HCT116 (cell line): Measurements from ENCODE around the gene SLC10A7. TPM values are rescaled to one million over a fixed set of nuclear protein-coding genes. Genes with fewer than 3 reads are reported as not detected.

Source experiments
- ATAC-seq: fragments of 200-7000 bp; cut with Tn5 transposase; 2 replicates; pipeline ENCODE4 v1.9.1; 2020; ENCODE audit warnings: mild to moderate bottlenecking, moderate library complexity
- BruUV-seq: library from RNA; stranded (reverse); fragments of 400-500 nt; replicated peaks from 2 replicates; lab custom pipeline; 2021; lab: Mats Ljungman, UMichigan
- CTCF ChIA-PET: fragments of 300-600 bp; sonication (Branson Sonifier 250); formaldehyde crosslinking; loops from one replicate; lab custom pipeline; 2021; ENCODE audit warnings: antibody characterized with exemption; lab: Charles Lee
- POLR2A ChIA-PET: fragments of 300-600, 350-600 bp; sonication (Branson Sonifier 250); formaldehyde crosslinking; loops from one replicate; lab custom pipeline; 2021; ENCODE audit warnings: antibody characterized with exemption; lab: Charles Lee
- RAD21 ChIA-PET, 2 experiments: fragments of 300-600 bp; sonication (Branson Sonifier 250); formaldehyde crosslinking; loops; one replicate each; lab custom pipeline; 2023; ENCODE audit warnings: low total read pairs in 2 of 2; ENCODE audit not compliant: uncharacterized antibody in 2 of 2, unreplicated experiment in 2 of 2, low non-redundant PET in 1 of 2; lab: Charles Lee
- DNase-seq: peaks from one replicate; pipeline ENCODE4 v3.0.0-alpha.2; 2010; ENCODE audit warnings: low read depth, low spot score
- H2AFZ ChIP-seq: fragments of 200-600 bp; shearing (Covaris generic), sonication (generic); 2 replicates; pipeline ENCODE4 v1.6.1; 2017; ENCODE audit warnings: low read depth, mixed run types, mixed read lengths, antibody characterized with exemption, low read length; ENCODE audit not compliant: poor library complexity, severe bottlenecking
- H3K27ac ChIP-seq: 2 replicates; pipeline ENCODE4 v1.5.1; 2012; ENCODE audit warnings: low read depth, low read length
- H3K27me3 ChIP-seq: fragments of 200-600 bp; sonication (generic); 2 replicates; pipeline ENCODE4 v1.6.1; 2016; ENCODE audit warnings: mixed run types, low read length, mixed read lengths; ENCODE audit not compliant: insufficient read depth
- H3K36me3 ChIP-seq, 2 experiments: fragments of 200-500 bp in 1 of 2; fragments of 200-600 bp in 1 of 2; sonication (Bioruptor generic) in 1 of 2; sonication (generic) in 1 of 2; 2 replicates each; pipeline versions ENCODE4 v1.5.1 to v1.6.1; 2014 to 2016; ENCODE audit warnings: low read length in 2 of 2, inconsistent platforms in 1 of 2, mixed read lengths in 1 of 2, mixed run types in 1 of 2; ENCODE audit not compliant: insufficient read depth in 2 of 2, control insufficient read depth in 1 of 2
- H3K4me1 ChIP-seq, 2 experiments: fragments of 200-600 bp in 1 of 2; sonication (generic) in 1 of 2; 2 replicates each; pipeline versions ENCODE4 v1.5.1 to v1.6.1; 2012 to 2017; ENCODE audit warnings: low read length in 2 of 2, inconsistent platforms in 1 of 2, mild to moderate bottlenecking in 1 of 2, mixed read lengths in 1 of 2, mixed run types in 1 of 2, moderate library complexity in 1 of 2; ENCODE audit not compliant: insufficient read depth in 2 of 2, control insufficient read depth in 1 of 2
- H3K4me2 ChIP-seq: fragments of 200-600 bp; sonication (generic); 2 replicates; pipeline ENCODE4 v1.6.1; 2017; ENCODE audit warnings: mixed run types, low read length, mixed read lengths
- H3K4me3 ChIP-seq, 2 experiments: fragments of 200-600 bp in 1 of 2; sonication (generic) in 1 of 2; replicated peaks in 1 of 2; 2 replicates each; pipeline ENCODE4 v1.5.1; 2011 to 2016; ENCODE audit warnings: low read length in 2 of 2, control low read depth in 1 of 2, low read depth in 1 of 2, mild to moderate bottlenecking in 1 of 2, mixed read lengths in 1 of 2, mixed run types in 1 of 2
- H3K79me2 ChIP-seq: fragments of 200-600 bp; sonication (generic); 2 replicates; pipeline ENCODE4 v1.6.1; 2017; ENCODE audit warnings: mild to moderate bottlenecking, mixed run types, low read length, moderate library complexity, mixed read lengths; ENCODE audit not compliant: insufficient read depth
- H3K9ac ChIP-seq: fragments of 200-600 bp; sonication (generic); 2 replicates; pipeline ENCODE4 v1.6.1; 2016; ENCODE audit warnings: low read length, mixed read lengths
- H3K9me2 ChIP-seq: fragments of 200-600 bp; sonication (generic), shearing (Covaris generic); 2 replicates; pipeline ENCODE4 v1.6.1; 2017; ENCODE audit warnings: mixed run types, mild to moderate bottlenecking, moderate library complexity; ENCODE audit not compliant: insufficient read depth
- H3K9me3 ChIP-seq, 2 experiments: fragments of 200-500 bp in 1 of 2; fragments of 200-600 bp in 1 of 2; sonication (Bioruptor generic) in 1 of 2; sonication (generic) in 1 of 2; 2 replicates each; pipeline ENCODE4 v1.6.1; 2014 to 2017; ENCODE audit warnings: low read length in 2 of 2, mixed read lengths in 2 of 2, inconsistent platforms in 1 of 2, low read depth in 1 of 2, mild to moderate bottlenecking in 1 of 2, mixed run types in 1 of 2, moderate library complexity in 1 of 2; ENCODE audit not compliant: control insufficient read depth in 1 of 2, insufficient read depth in 1 of 2
- H4K20me1 ChIP-seq: fragments of 200-600 bp; sonication (generic), shearing (Covaris generic); 2 replicates; pipeline ENCODE4 v1.6.1; 2017; ENCODE audit warnings: mixed run types, mild to moderate bottlenecking, moderate library complexity; ENCODE audit not compliant: insufficient read depth
- CBX3 ChIP-seq: IDR thresholded peaks from 2 replicates; pipeline ENCODE4 v1.6.1; 2012; ENCODE audit warnings: low read depth
- CEBPB ChIP-seq: IDR thresholded peaks from 2 replicates; pipeline ENCODE4 v1.6.1; 2012; ENCODE audit warnings: low read depth
- ELF1 ChIP-seq: IDR thresholded peaks from 2 replicates; pipeline ENCODE4 v1.6.1; 2012; ENCODE audit warnings: low read depth, borderline replicate concordance
- EZH2 ChIP-seq: fragments of 200-600 bp; sonication (generic); IDR thresholded peaks from 2 replicates; pipeline ENCODE4 v1.6.1; 2017; ENCODE audit warnings: antibody characterized with exemption, mixed run types
- EZH2phosphoT487 ChIP-seq: fragments of 200-600 bp; IDR thresholded peaks from 2 replicates; pipeline ENCODE4 v1.6.1; 2018; ENCODE audit warnings: antibody characterized with exemption, borderline replicate concordance
- FOSL1 ChIP-seq: IDR thresholded peaks from 2 replicates; pipeline ENCODE4 v1.6.1; 2012; ENCODE audit warnings: low read depth
- JUND ChIP-seq: IDR thresholded peaks from 2 replicates; pipeline ENCODE4 v1.6.1; 2012
- POLR2A ChIP-seq: IDR thresholded peaks from 2 replicates; pipeline ENCODE4 v1.7.0; 2011; ENCODE audit warnings: borderline replicate concordance; ENCODE audit not compliant: insufficient read depth, insufficient read length; ENCODE audit errors: extremely low read depth
- POLR2AphosphoS5 ChIP-seq: IDR thresholded peaks from 2 replicates; pipeline ENCODE4 v1.6.1; 2011; ENCODE audit warnings: mild to moderate bottlenecking, low read depth, low read length, moderate library complexity
- RAD21 ChIP-seq: IDR thresholded peaks from 2 replicates; pipeline ENCODE4 v1.6.1; 2012; ENCODE audit warnings: low read depth, mild to moderate bottlenecking
- SP1 ChIP-seq: IDR thresholded peaks from 2 replicates; pipeline ENCODE4 v1.6.1; 2012; ENCODE audit warnings: low read depth
- SRF ChIP-seq: IDR thresholded peaks from 2 replicates; pipeline ENCODE4 v1.6.1; 2012; ENCODE audit warnings: low read depth
- YY1 ChIP-seq: IDR thresholded peaks from 2 replicates; pipeline ENCODE4 v1.6.1; 2011; ENCODE audit warnings: low read length, low read depth, moderate library complexity, mild to moderate bottlenecking; ENCODE audit not compliant: insufficient replicate concordance; ENCODE audit errors: extremely low read depth
- ZFX ChIP-seq: fragments of 450-650 bp; IDR thresholded peaks from 2 replicates; pipeline ENCODE4 v1.6.1; 2017
- ZNF274 ChIP-seq: fragments of 200-500 bp; sonication (Bioruptor generic); IDR thresholded peaks from 2 replicates; pipeline ENCODE4 v1.6.1; 2014; ENCODE audit warnings: mild to moderate bottlenecking, low read depth, low read length, inconsistent platforms
- intact Hi-C: fragments of 100-400 bp; cut with micrococcal nuclease; formaldehyde crosslinking; loops from 2 replicates; pipeline ENCODE4 v1.10.0; 2022
- total RNA-seq: library from RNA; stranded (reverse); gene quantifications from one replicate; pipeline ENCODE4 v1.2.1, GENCODE V29; 2021; ENCODE audit not compliant: unreplicated experiment
- TF ChIP-seq, protein P1 (sequence below): IDR thresholded peaks from 2 replicates; pipeline ENCODE4 v1.6.1; 2012
- TF ChIP-seq, protein P2 (sequence below): IDR thresholded peaks from 2 replicates; pipeline ENCODE4 v1.6.1; 2012; ENCODE audit warnings: low read depth

SLC10A7 gene
- total RNA-seq, 1 experiment from 2014 or later: 5.5 TPM

DNA sequence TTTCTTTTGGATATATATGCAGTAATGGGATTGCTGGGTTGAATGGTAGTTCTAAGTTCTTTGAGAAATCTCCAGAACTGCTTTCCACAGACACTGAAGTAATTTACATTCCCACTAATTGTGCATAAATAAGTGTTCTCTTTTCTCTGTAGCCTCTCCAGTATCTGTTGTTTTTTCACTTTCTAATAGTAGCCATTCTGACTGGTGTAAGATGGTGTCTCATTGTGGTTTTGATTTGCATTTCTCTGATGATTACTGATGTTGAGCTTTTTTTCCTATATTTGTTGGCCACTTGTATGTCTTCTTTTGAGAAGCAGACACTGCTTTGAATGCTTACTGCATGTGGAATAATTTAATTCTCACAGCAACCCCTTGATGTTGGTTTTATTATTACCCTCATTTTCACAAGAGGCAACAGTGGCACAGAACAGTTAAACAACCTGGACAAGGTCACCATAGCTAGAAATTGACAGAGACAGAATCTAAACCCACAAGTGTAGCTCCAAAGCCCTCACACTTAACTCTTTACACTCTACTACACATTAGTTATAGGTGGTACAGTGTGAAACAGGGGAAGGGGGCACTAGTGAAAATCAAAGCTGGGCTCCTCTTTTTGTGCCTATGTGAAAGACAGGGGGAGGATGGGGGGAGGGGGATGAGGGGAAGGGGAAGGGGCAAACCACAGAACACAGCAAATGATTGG is 211.3 kb downstream of the SLC10A7 start:
- intact Hi-C loops: no loop called here
- H2AFZ ChIP-seq: no peak overlapping the region
- ATAC-seq (no peak), DNase-seq (no peak)
- ChIA-PET RAD21 (no interaction called here), POLR2A (no interaction called here), CTCF (no interaction called here)
- H3K9ac ChIP-seq: no peak overlapping the region
- TF ChIP-seq ZNF274: no peak
- no peak for TF ChIP-seq RAD21
- no peak for TF ChIP-seq FOSL1
- no peak for TF ChIP-seq YY1
- no peak for TF ChIP-seq ELF1
- TF ChIP-seq CBX3: no peak
- no peak for TF ChIP-seq CEBPB
- TF ChIP-seq POLR2AphosphoS5: no peak
- no peak for TF ChIP-seq SRF
- TF ChIP-seq, protein P1, sequence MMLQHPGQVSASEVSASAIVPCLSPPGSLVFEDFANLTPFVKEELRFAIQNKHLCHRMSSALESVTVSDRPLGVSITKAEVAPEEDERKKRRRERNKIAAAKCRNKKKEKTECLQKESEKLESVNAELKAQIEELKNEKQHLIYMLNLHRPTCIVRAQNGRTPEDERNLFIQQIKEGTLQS: no peak
- no peak for TF ChIP-seq POLR2A
- TF ChIP-seq EZH2phosphoT487: no peak
- no peak for TF ChIP-seq EZH2
- no peak for TF ChIP-seq ZFX
- TF ChIP-seq, protein P2, sequence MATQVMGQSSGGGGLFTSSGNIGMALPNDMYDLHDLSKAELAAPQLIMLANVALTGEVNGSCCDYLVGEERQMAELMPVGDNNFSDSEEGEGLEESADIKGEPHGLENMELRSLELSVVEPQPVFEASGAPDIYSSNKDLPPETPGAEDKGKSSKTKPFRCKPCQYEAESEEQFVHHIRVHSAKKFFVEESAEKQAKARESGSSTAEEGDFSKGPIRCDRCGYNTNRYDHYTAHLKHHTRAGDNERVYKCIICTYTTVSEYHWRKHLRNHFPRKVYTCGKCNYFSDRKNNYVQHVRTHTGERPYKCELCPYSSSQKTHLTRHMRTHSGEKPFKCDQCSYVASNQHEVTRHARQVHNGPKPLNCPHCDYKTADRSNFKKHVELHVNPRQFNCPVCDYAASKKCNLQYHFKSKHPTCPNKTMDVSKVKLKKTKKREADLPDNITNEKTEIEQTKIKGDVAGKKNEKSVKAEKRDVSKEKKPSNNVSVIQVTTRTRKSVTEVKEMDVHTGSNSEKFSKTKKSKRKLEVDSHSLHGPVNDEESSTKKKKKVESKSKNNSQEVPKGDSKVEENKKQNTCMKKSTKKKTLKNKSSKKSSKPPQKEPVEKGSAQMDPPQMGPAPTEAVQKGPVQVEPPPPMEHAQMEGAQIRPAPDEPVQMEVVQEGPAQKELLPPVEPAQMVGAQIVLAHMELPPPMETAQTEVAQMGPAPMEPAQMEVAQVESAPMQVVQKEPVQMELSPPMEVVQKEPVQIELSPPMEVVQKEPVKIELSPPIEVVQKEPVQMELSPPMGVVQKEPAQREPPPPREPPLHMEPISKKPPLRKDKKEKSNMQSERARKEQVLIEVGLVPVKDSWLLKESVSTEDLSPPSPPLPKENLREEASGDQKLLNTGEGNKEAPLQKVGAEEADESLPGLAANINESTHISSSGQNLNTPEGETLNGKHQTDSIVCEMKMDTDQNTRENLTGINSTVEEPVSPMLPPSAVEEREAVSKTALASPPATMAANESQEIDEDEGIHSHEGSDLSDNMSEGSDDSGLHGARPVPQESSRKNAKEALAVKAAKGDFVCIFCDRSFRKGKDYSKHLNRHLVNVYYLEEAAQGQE: no peak
- TF ChIP-seq JUND: no peak
- TF ChIP-seq SP1: no peak
- no peaks in the 10 kb centered on the region for H3K9me3 ChIP-seq
- H4K20me1 ChIP-seq: no peaks in the 10 kb centered on the region
- BruUV-seq: no TSS peak
- no peaks in the 10 kb centered on the region for H3K36me3 ChIP-seq
- no peaks in the 10 kb centered on the region for H3K79me2 ChIP-seq
- no peak overlapping the region for H3K27ac ChIP-seq
- H3K9me2 ChIP-seq: no peaks in the 10 kb centered on the region
- H3K27me3 ChIP-seq: no peaks in the 10 kb centered on the region
- H3K4me3 ChIP-seq: no peak overlapping the region
- H3K4me1 ChIP-seq: no peaks in the 10 kb centered on the region
- no peak overlapping the region for H3K4me2 ChIP-seq
